GM20000 (cell line): ENCODE results near the gene XXYLT1.

Source experiments
- DNase-seq: peaks from one replicate; pipeline ENCODE4 v3.0.0; 2012; ENCODE audit warnings: low spot score
- TF ChIP-seq, protein P1 (sequence below): IDR thresholded peaks from 2 replicates; pipeline ENCODE4 v1.5.1; 2012; ENCODE audit warnings: mild to moderate bottlenecking, control low read depth; ENCODE audit errors: extremely low read depth, missing control alignments

XXYLT1 gene

DNA sequence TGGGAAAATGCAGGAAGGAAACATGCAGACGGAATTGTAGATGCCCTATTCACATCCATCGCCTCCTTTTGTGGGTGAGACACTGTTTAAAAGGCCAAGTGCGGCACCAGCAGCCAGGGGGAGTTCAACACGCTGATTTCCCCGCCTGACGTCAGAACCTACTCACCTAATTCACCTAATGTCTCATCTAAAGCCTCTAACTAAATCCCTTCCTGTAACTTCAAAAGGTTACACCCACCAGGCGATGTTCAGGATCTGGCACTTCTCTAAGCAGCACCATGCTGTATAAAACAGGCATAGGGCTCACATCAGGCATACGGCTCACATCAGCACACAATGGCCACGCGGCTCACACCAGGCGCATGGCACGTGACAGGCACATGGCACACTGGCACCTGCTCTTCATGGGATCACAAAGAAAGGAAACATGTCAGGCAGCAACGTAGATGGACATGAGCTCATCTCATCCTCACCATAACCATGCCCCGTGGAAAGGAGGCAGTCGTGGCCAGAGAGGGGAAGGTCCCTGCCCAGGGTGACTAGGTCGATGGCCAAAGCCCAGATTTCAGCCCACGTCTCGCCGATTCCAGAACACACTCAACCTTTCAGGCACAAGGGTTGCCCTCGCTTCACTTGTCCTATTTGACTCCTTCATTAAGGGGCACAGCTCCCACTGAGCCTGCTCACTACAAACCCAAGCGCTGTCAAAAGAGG is 21.7 kb downstream of the XXYLT1 start:
- TF ChIP-seq, protein P1, sequence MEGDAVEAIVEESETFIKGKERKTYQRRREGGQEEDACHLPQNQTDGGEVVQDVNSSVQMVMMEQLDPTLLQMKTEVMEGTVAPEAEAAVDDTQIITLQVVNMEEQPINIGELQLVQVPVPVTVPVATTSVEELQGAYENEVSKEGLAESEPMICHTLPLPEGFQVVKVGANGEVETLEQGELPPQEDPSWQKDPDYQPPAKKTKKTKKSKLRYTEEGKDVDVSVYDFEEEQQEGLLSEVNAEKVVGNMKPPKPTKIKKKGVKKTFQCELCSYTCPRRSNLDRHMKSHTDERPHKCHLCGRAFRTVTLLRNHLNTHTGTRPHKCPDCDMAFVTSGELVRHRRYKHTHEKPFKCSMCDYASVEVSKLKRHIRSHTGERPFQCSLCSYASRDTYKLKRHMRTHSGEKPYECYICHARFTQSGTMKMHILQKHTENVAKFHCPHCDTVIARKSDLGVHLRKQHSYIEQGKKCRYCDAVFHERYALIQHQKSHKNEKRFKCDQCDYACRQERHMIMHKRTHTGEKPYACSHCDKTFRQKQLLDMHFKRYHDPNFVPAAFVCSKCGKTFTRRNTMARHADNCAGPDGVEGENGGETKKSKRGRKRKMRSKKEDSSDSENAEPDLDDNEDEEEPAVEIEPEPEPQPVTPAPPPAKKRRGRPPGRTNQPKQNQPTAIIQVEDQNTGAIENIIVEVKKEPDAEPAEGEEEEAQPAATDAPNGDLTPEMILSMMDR = no peak
- no peak for DNase-seq

DNA sequence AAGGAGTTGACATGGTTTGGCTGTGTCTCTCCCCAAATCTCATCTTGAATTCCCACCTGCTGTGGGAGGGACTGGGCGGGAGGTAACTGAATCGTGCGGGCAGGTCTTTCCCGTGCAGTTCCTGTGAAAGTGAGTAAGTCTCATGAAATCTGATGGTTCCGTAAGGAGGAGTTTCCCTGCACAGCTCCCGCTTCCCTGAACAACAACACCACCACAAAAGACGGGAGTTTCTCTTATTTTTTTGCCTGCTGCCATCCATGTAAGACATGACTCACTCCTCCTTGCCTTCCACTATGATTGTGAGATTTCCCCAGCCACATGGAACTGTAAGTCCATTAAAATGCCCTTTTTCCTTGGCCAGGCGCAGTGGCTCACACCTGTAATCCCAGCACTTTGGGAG is 22.7 kb downstream of the XXYLT1 start:
- TF ChIP-seq, protein P1 = no peak
- DNase-seq = no peak

DNA sequence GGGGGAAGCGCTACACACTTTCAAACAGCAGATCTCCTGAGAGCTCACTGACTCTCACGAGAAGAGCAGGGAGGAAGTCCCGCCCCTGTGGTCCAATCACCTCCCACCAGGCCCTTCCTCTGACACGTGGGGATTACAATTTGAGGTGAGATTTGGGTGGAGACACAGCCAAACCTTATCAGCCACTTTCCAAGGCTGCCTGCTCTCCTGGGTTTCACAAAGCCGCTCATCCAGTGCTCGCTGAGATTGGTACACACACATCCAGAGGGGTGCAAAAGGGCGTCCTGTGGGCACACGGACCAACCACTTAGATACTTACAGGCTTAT is 23.1 kb downstream of the XXYLT1 start:
- TF ChIP-seq, protein P1 = no peak

DNA sequence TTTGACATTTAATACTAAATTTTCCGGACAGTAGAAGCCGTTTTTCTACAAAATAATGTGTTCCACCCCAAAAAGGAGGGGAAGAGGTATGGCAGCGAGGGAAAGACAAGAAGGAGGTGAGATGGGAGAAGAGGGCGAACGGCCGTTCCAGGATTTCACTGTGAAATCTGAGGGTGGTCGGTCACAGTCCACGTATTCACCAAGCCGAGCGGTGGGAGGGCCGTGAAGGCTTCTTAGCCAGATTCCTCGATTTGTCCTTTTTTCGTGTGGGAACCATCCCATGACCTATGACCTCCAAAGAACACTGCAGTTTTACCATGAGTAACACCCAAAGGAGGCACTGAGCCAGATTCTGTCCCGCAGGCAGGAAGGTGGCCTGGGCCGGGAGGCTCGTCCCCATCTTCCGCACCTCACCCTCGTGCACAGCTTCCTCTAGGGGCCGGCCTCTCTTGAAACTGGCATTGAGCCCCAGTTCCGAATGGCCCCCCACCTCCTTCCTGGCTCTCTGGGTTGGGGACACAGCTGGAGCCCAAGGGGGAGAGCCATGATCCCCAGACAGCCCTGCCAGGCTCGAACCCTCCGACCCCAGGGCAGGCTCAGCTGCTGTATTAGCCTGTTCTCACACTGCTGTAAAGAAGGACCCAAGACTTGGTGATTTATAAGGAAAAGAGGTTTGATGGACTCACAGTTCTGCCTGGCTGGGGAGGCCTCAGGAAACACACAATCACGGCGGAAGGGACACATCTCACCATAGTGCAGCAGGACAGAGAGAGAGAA is 23.7 kb downstream of the XXYLT1 start:
- TF ChIP-seq, protein P1 = no peak
- no peak for DNase-seq

More for the DNA sequence above, 23.1 kb downstream of the XXYLT1 start:
- DNase-seq = no peak

DNA sequence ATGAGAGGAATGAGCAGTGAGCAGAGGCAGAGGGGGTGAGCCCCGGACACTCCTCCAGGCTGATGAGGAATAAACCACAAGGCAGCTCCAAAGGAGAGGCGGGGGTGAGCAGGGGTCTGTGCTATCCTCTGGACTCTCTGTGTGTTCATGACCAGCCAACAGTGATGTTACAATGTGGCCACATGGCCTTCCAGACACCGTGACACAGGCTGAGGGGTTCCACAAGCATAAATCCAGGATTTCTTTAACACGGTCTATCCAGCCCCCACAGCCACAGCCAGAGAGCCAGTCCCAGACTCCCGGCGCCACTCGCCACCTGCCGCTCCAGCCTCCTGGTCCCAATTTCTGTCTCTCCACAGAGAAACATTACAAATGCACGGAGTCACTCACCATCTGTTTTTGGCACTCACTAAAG is 24.4 kb downstream of the XXYLT1 start:
- DNase-seq = no peak
- TF ChIP-seq, protein P1 = no peak

DNA sequence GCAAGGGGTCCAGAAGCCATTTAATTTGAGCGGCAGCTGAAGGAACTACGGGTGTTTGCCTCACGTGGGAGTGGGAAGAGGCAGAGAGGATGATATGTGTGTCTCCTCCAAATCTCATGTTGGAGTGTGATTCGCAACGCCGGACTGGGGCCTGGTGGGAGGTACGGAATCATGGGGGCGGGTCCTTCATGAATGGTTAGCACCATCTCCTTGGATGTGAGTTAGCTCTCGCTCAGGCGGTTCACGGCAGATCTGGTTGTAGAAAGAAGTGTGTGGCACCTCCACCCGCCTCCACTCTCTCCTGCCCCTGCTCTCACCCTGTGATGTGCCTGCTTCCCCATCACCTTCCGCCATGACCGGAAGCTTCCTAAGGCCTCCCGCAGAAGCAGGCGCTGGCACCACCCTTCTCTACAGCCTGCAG is 25.4 kb downstream of the XXYLT1 start:
- no peak for DNase-seq
- TF ChIP-seq, protein P1 = no peak

DNA sequence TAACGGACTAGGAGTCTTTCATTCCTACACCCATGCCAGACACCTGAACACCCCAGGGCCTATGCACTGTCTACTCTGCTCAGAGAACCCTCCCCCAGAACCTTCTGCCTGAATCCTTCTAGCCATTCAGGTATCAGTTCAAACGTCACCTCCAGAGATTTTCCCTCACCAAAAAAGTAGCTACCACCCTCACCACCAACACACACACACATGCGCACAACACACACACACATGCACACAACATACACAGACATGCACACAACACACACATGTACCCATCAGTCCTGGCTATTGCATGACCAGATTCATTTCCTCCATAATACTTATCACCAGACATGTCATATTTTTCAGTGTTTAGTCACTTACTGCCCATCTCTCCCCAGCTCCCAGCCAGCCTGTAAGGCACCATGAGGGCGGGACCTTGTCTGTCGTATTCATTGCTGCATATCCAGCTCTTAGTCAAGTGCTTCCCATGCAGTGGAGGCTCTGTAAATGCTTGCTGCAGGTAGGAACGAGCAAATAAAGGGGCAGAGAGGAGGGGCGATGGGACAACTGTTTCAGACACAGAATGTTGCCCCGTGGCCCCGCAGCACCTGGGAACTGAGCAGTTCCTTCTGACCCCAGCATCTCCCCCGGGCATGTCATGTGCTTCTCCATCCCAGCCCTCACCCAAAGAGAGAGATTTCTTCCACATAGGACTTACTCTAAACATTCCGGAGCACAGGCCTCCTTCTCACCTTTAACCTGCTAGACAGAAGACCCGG is 29.2 kb downstream of the XXYLT1 start:
- DNase-seq = no peak
- TF ChIP-seq, protein P1 = no peak
